B cell (primary cell): ENCODE data around the gene PAFAH1B2.

ENCODE experiments used
- EZH2 ChIP-seq: IDR thresholded peaks from 2 replicates; pipeline ENCODE4 v1.6.1; 2012; ENCODE audit warnings: borderline replicate concordance, low read depth, mild to moderate bottlenecking, moderate library complexity, low read length; ENCODE audit not compliant: insufficient read depth, poor library complexity, severe bottlenecking
- TF ChIP-seq, protein P1 (sequence below): fragments of 200-600 bp; IDR thresholded peaks from one replicate; pipeline ENCODE4 v1.8.0; 2022; ENCODE audit warnings: antibody characterized with exemption, mild to moderate bottlenecking

DNA sequence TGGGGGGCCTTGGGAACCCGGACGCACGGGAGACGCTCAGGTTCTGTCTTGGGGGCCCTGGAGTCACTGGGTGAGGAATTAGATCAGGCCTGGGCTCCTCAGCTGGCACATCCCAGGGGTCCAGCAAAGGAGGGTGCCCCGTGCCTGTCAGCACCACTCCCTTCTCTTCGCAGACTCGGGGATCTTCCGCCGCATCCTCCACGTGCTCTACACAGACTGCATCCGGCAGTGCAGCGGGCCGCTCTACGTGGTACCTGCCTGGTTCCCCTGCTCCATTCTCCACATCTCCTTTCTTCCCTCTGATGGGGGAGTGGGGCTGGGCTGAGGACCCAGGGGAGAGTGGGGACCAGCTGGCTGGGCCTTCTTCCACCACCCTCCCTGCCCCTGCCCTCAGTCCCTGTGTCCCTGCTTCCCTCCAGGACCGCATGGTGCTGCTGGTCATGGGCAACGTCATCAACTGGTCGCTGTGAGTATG lies 48.4 kb downstream of the PAFAH1B2 start:
- TF ChIP-seq EZH2 = no peak
- TF ChIP-seq, protein P1, sequence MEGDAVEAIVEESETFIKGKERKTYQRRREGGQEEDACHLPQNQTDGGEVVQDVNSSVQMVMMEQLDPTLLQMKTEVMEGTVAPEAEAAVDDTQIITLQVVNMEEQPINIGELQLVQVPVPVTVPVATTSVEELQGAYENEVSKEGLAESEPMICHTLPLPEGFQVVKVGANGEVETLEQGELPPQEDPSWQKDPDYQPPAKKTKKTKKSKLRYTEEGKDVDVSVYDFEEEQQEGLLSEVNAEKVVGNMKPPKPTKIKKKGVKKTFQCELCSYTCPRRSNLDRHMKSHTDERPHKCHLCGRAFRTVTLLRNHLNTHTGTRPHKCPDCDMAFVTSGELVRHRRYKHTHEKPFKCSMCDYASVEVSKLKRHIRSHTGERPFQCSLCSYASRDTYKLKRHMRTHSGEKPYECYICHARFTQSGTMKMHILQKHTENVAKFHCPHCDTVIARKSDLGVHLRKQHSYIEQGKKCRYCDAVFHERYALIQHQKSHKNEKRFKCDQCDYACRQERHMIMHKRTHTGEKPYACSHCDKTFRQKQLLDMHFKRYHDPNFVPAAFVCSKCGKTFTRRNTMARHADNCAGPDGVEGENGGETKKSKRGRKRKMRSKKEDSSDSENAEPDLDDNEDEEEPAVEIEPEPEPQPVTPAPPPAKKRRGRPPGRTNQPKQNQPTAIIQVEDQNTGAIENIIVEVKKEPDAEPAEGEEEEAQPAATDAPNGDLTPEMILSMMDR = no peak
